ENCODE results near the gene MOGAT3.

The MOGAT3 gene

GRCh38 chr7:101180130-101180755 is 20.6 kb downstream of the MOGAT3 start, which contains the start of gene NAT16:
Gene NAT16, minus strand, starts transcription at chr7:101180293. Its CDS starts 5,486 bp downstream, at chr7:101174807.
- Mint-ChIP-seq H3K4me1 (peaks cover 4% of the 10 kb centered on the region), H3K9me3 (no peaks in the 10 kb centered on the region), H3K27me3 (peaks cover 77% of the 10 kb centered on the region), H3K27ac (no peak within 1 kb of the TSS), H3K36me3 (no peaks in the 10 kb centered on the region), H3K4me3 (no peak within 1 kb of the TSS)
- no peak for DNase-seq
- CTCF ChIA-PET: interaction anchor here (1.6 to 2.0 kb wide), 3 partner anchors 9 to 36 kb away, joined by 3 to 6 read pairs (median 4); no protein-coding TSS in a partner anchor

- Mint-ChIP-seq H3K4me3 (no peak overlapping the region), H3K9me3 (no peaks in the 10 kb centered on the region), H3K4me1 (peaks cover 4% of the 10 kb centered on the region), H3K36me3 (no peaks in the 10 kb centered on the region), H3K27ac (no peak overlapping the region), H3K27me3 (peaks cover 82% of the 10 kb centered on the region)
- DNase-seq: no peak
- CTCF ChIA-PET: interaction anchor here (2.0 kb wide), 1 partner anchor 13 kb away, joined by 4 read pairs; no protein-coding TSS in a partner anchor
These were observed 21.1 kb downstream of the MOGAT3 start for GRCh38 chr7:101179713-101180112.

GRCh38 chr7:101179117-101179516 is 21.7 kb downstream of the MOGAT3 start:
- Mint-ChIP-seq H3K4me1 (peaks cover 9% of the 10 kb centered on the region), H3K36me3 (peaks cover 1% of the 10 kb centered on the region), H3K27ac (no peak overlapping the region), H3K4me3 (no peak overlapping the region), H3K9me3 (no peaks in the 10 kb centered on the region), H3K27me3 (peaks cover 88% of the 10 kb centered on the region)
- CTCF ChIA-PET: no interaction called here
- no peak for DNase-seq

GRCh38 chr7:101177644-101178043 is 23.2 kb downstream of the MOGAT3 start:
- H3K27ac Mint-ChIP-seq: no peak overlapping the region
- H3K4me1 Mint-ChIP-seq: peaks cover 21% of the 10 kb centered on the region
- CTCF ChIA-PET: interaction anchor here (1.1 to 1.6 kb wide), 2 partner anchors 105 to 112 kb away, joined by 4 to 5 read pairs; no protein-coding TSS in a partner anchor
- peaks cover 100% of the 10 kb centered on the region for H3K27me3 Mint-ChIP-seq
- peaks cover 4% of the 10 kb centered on the region for H3K36me3 Mint-ChIP-seq
- no peak for DNase-seq
- no peaks in the 10 kb centered on the region for H3K9me3 Mint-ChIP-seq
- H3K4me3 Mint-ChIP-seq: no peak overlapping the region

- H3K27me3 Mint-ChIP-seq: peaks cover 100% of the 10 kb centered on the region
These were observed 25.2 kb downstream of the MOGAT3 start for GRCh38 chr7:101175664-101176063.

DNA sequence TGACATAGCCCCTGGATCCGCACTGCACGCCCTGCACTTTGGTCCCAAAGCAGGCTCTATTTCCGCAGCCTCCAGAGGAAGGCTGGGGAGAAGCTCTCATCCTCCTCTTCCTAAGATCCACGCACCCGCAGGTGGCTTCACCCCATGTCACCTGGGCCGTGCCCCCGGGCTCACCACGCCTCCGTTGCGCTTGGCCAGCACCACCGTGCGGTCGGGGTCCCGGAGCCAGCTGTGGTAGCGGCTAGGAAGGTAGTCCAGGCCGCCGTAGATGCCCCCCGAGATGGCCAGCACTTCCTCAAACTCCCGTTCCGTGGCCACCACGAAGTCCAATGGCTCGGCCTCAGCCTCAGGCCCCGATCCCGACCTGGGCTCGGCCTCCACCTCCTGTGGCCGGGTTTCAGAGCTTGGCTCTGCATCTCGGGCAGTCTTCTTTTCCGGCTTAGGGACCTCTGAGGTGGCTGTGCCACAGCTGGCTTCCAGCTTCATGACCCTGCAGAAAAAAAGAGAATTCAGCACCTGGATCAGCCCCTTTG is 26.4 kb downstream of the MOGAT3 start:
- Mint-ChIP-seq H3K4me3 (peak overlapping the region; percentile 50), H3K9me3 (no peaks in the 10 kb centered on the region), H3K27me3 (peaks cover 100% of the 10 kb centered on the region), H3K36me3 (peaks cover 7% of the 10 kb centered on the region), H3K4me1 (peaks cover 47% of the 10 kb centered on the region), H3K27ac (no peak overlapping the region)
- CTCF ChIA-PET: interaction anchor here (0.8 to 1.4 kb wide), 7 partner anchors 9 to 141 kb away, joined by 3 to 9 read pairs (median 3); no protein-coding TSS in a partner anchor
- no peak for DNase-seq

More at GRCh38 chr7:101175664-101176063, 25.2 kb downstream of the MOGAT3 start:
- Mint-ChIP-seq H3K36me3 (peaks cover 7% of the 10 kb centered on the region), H3K9me3 (no peaks in the 10 kb centered on the region), H3K27ac (no peak overlapping the region), H3K4me1 (peaks cover 36% of the 10 kb centered on the region), H3K4me3 (no peak overlapping the region)
- CTCF ChIA-PET: interaction anchor here (1.4 kb wide), 1 partner anchor 32 kb away, joined by 4 read pairs; no protein-coding TSS in a partner anchor
- DNase-seq: no peak

DNA sequence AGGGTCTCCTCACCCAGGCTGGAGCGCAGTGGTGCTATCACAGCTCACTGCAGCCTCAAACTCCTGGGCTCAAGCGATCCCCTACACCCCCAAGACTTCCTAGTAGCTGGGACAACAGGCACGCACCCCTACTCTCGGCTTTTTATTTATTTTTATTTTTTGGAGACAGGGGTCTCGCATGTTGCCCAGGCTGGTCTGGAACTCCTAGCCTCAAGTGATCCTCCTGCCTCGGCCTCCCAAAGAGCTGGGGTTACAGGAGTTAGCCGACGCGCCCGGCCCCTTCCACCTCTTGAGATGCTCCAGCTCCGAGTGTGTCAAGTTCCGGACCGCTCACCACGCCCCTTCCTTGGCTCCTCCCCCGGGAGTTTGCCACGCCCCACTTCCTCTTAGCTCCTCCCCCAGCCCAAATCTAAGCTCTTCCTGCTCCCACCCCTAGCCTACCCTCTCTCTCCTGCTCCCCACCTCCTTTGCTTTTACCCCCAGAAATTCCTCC is 27.0 kb downstream of the MOGAT3 start:
- CTCF ChIA-PET: interaction anchor here (0.8 to 1.4 kb wide), 6 partner anchors 10 to 142 kb away, joined by 3 to 9 read pairs (median 3); no protein-coding TSS in a partner anchor
- DNase-seq: peak; percentile 79
- peak overlapping the region; percentile 75 for H3K27ac Mint-ChIP-seq
- peaks cover 47% of the 10 kb centered on the region for H3K4me1 Mint-ChIP-seq
- H3K9me3 Mint-ChIP-seq: no peaks in the 10 kb centered on the region
- H3K36me3 Mint-ChIP-seq: peaks cover 7% of the 10 kb centered on the region
- H3K4me3 Mint-ChIP-seq: peak overlapping the region; percentile 50
- peaks cover 100% of the 10 kb centered on the region for H3K27me3 Mint-ChIP-seq

DNA sequence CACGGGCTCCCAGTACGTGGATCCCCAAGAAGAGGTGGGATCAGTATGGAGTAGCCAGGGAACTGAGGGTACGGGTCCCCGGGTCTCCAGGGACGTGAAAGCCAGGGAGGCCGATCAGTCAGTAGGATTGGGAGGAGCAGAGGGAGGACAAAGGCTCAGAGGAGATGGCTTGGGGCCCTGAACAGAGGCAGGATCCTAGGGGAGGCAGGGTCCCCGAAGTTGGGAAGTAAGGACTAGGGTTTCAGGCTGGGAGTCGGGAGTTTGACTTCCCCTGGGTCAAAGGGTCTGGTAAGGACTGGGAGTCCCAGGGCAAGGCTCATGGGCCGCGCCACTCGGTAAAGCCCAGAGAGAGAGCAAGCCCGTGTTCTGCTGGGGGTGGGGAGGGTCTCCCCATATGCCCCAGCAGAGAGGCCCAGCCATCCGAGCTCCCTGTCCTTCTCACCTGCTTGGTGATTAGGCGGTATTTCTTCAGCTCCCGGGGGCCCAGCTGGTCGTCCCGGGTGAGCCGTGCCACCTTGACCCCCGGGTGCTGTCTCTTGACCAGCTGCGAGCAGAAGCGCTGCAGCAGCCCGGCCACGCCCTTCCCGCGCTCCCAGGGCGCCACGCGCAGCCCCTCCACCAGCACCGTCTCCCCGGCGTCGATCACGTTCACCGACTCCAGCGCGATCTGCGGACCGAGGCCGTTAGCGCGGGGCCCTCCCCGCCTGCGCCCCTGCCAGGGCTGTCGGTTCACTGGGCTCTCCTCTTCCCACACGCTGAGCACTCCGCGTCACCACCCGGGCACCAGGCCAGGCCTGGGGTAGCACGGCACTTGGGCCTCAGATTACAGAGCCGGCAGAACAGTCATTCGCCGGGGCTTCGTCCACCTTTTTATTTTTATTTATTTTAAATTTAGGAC is 27.7 kb downstream of the MOGAT3 start:
- no peak for DNase-seq
- no peak overlapping the region for H3K4me3 Mint-ChIP-seq
- peaks cover 100% of the 10 kb centered on the region for H3K27me3 Mint-ChIP-seq
- no peaks in the 10 kb centered on the region for H3K9me3 Mint-ChIP-seq
- CTCF ChIA-PET: interaction anchor here (0.8 to 1.4 kb wide), 5 partner anchors 10 to 29 kb away, joined by 3 to 9 read pairs (median 3); no protein-coding TSS in a partner anchor
- peaks cover 51% of the 10 kb centered on the region for H3K4me1 Mint-ChIP-seq
- peaks cover 7% of the 10 kb centered on the region for H3K36me3 Mint-ChIP-seq
- H3K27ac Mint-ChIP-seq: no peak overlapping the region

- DNase-seq: peak; percentile 41
These were observed 28.6 kb downstream of the MOGAT3 start for GRCh38 chr7:101172005-101172853.

DNA sequence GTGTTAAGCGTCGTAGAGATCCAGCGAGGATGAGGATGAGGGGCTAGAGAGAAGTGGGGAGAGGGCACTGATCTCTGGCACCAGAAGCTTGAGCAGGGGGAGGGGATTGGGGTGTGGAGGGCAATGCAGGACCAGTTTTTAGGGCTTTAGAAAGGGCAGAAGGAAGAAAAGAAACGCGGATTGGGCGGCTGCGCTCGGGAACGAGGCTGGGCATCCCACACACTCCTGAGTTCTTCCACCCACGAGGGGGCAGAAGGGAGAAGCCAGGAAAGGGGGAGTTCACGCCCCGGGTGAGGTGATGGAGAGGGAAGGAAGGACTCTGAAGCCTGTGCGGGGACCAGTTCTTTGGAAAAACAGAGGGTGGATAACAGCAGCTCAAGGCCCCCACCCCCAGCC is 29.4 kb downstream of the MOGAT3 start:
- Mint-ChIP-seq H3K4me3 (peak overlapping the region; percentile 27), H3K27me3 (peaks cover 100% of the 10 kb centered on the region), H3K4me1 (peaks cover 60% of the 10 kb centered on the region), H3K36me3 (peaks cover 7% of the 10 kb centered on the region), H3K9me3 (no peaks in the 10 kb centered on the region), H3K27ac (peak overlapping the region; percentile 64)
- CTCF ChIA-PET: interaction anchor here (1.1 to 3.0 kb wide), 5 partner anchors 10 to 282 kb away, joined by 3 to 35 read pairs (median 10); partner anchors contain the start of gene UFSP1
- DNase-seq: no peak

More at GRCh38 chr7:101172005-101172853, 28.6 kb downstream of the MOGAT3 start:
- H3K4me1 Mint-ChIP-seq: peaks cover 55% of the 10 kb centered on the region
- H3K4me3 Mint-ChIP-seq: no peak overlapping the region
- H3K36me3 Mint-ChIP-seq: peaks cover 7% of the 10 kb centered on the region
- no peaks in the 10 kb centered on the region for H3K9me3 Mint-ChIP-seq
- peaks cover 100% of the 10 kb centered on the region for H3K27me3 Mint-ChIP-seq
- CTCF ChIA-PET: interaction anchor here (2.1 to 3.0 kb wide), 2 partner anchors 28 to 111 kb away, joined by 10 to 35 read pairs; no protein-coding TSS in a partner anchor
- no peak overlapping the region for H3K27ac Mint-ChIP-seq

DNA sequence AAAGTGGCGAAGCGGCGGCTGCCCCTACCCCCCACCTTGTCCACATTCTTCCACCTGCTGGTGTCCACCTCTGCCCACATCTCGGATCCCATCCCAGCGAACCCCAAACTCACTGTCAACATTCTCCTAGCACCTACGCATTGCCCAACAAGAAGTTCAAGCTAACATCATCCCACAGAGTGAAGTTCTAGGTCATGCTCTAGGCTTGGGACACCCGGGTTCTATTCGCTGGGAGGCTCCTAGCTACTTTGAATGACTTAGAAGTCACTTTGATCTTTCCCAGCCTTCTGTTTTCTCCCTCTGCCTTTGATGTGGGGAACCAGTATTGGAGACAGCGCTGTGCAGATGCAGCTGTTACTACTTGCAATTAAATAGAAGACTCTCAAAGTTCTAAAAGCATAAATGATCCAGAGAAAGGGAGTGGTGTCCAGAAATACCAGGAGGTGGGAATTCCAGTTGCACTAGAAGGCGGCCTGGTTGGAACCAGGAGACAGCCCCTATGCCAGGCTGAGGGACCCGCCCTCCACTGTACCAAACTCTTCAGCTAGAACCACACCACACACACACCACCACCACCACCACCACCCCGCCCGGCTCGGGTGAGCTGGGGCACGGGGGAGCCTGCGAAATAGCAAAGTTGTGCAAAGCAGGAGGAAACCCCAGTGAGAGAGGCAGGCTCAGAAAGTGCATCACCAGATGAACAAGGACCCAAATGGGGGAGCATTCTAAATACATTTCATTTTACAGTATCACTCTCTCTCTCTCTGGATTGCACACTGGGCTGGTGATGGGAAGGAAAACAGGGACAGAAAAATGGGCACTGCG is 30.0 kb downstream of the MOGAT3 start:
- H3K9me3 Mint-ChIP-seq: no peaks in the 10 kb centered on the region
- H3K27ac Mint-ChIP-seq: no peak overlapping the region
- H3K4me3 Mint-ChIP-seq: peak overlapping the region; percentile 27
- H3K27me3 Mint-ChIP-seq: peaks cover 100% of the 10 kb centered on the region
- DNase-seq: peak; percentile 50
- H3K36me3 Mint-ChIP-seq: peaks cover 7% of the 10 kb centered on the region
- peaks cover 64% of the 10 kb centered on the region for H3K4me1 Mint-ChIP-seq
- CTCF ChIA-PET: interaction anchor here (0.6 to 3.0 kb wide), 12 partner anchors 9 to 281 kb away, joined by 3 to 35 read pairs (median 3); partner anchors contain the start of genes UFSP1 and ZNHIT1

DNA sequence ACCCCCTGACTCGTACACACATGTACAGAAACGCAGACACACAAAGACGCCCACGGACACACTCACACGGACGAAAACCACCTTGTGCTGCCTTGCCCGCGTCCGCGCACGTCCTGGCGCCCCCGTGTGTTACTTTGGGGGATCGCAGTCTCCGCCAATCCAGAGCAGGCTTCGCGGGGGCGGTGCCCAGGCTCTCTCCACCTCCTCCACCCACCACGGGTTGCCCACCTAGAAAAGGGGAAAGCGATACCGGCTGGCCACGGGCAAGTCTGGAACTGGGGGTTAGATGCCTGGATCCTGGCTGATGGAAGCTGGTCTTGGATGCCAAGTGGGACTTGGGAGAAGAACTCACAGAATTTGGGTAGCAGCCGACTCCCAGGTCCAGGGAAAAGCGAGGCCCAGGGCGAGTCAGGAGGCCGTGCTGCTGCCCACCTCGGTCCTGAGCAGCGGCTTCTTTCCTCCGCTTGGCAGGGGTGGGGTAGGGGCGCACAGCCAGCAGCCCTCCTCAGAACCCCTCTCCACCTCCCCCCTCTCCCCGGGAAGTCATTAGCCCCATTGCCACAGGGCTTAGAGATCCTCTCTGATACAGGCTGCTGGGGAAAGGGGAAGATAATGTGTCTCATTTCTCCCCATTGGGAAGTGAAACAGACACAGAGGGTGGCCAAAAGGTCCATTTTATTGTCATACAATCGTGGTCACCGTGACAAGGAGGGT is 30.8 kb downstream of the MOGAT3 start:
- Mint-ChIP-seq H3K27ac (no peak overlapping the region), H3K4me3 (no peak overlapping the region), H3K27me3 (peaks cover 100% of the 10 kb centered on the region), H3K9me3 (no peaks in the 10 kb centered on the region), H3K36me3 (peaks cover 10% of the 10 kb centered on the region), H3K4me1 (peaks cover 73% of the 10 kb centered on the region)
- CTCF ChIA-PET: interaction anchor here (0.8 to 3.0 kb wide), 10 partner anchors 19 to 281 kb away, joined by 3 to 35 read pairs (median 3); partner anchors contain the start of genes UFSP1 and ZNHIT1
- DNase-seq: peak; percentile 87
